ENCODE results near the gene FBRS. TPM values are rescaled to one million over a fixed set of nuclear protein-coding genes. Genes with fewer than 3 reads are reported as not detected.

The FBRS gene
- total RNA-seq, 4 donors from 2014 or later = 26.2 to 46.8 (median 31.7) TPM

- DNase-seq (ENCODE audit: low spot score in 2 of 2) = no peak
- no peak overlapping the region for H3K4me3 ChIP-seq
- H3K27me3 ChIP-seq = no peaks in the 10 kb centered on the region
- no peak overlapping the region for H3K27ac ChIP-seq
- TF ChIP-seq POLR2A (IDR thresholded peaks at IDR 0.05) (no peak), CTCF (IDR thresholded peaks at IDR 0.05) (no peak), EP300 (IDR thresholded peaks at IDR 0.05) (no peak)
- H3K4me1 ChIP-seq = no peaks in the 10 kb centered on the region
- no peaks in the 10 kb centered on the region for H3K9me3 ChIP-seq
- 67 to 77% methylated on average over 4 of the region's 4 CpGs for WGBS, 2 donors
- no peaks in the 10 kb centered on the region for H3K36me3 ChIP-seq
These were observed 39.0 kb upstream of the FBRS start for GRCh38 chr16:30619202-30619601.

GRCh38 chr16:30619638-30620037 is 38.6 kb upstream of the FBRS start:
- H3K27ac ChIP-seq = no peak overlapping the region
- no peaks in the 10 kb centered on the region for H3K36me3 ChIP-seq
- TF ChIP-seq CTCF (IDR thresholded peaks at IDR 0.05) (no peak), POLR2A (IDR thresholded peaks at IDR 0.05) (no peak), EP300 (IDR thresholded peaks at IDR 0.05) (no peak)
- 70 to 80% methylated on average over 5 of the region's 5 CpGs for WGBS, 2 donors
- no peak overlapping the region for H3K4me3 ChIP-seq
- no peak for DNase-seq (ENCODE audit: low spot score in 2 of 2)
- H3K4me1 ChIP-seq = no peaks in the 10 kb centered on the region
- no peaks in the 10 kb centered on the region for H3K27me3 ChIP-seq
- H3K9me3 ChIP-seq = no peaks in the 10 kb centered on the region

GRCh38 chr16:30620169-30620568 is 38.1 kb upstream of the FBRS start:
- no peaks in the 10 kb centered on the region for H3K27me3 ChIP-seq
- DNase-seq (ENCODE audit: low spot score in 2 of 2) = no peak
- no peak overlapping the region for H3K4me3 ChIP-seq
- TF ChIP-seq CTCF (IDR thresholded peaks at IDR 0.05) (no peak), POLR2A (IDR thresholded peaks at IDR 0.05) (no peak)
- no peaks in the 10 kb centered on the region for H3K36me3 ChIP-seq
- H3K9me3 ChIP-seq = no peaks in the 10 kb centered on the region
- 35 to 53% methylated on average over 3 of the region's 3 CpGs for WGBS, 2 donors
- no peaks in the 10 kb centered on the region for H3K4me1 ChIP-seq
- no peak overlapping the region for H3K27ac ChIP-seq

- H3K4me3 ChIP-seq = no peak overlapping the region
- H3K27me3 ChIP-seq = no peaks in the 10 kb centered on the region
- no peak for TF ChIP-seq POLR2A (IDR thresholded peaks at IDR 0.05)
- TF ChIP-seq EP300 (IDR thresholded peaks at IDR 0.05) = no peak
- no peak for TF ChIP-seq CTCF (IDR thresholded peaks at IDR 0.05)
- H3K4me1 ChIP-seq = no peaks in the 10 kb centered on the region
- H3K27ac ChIP-seq = no peak overlapping the region
- H3K9me3 ChIP-seq = no peaks in the 10 kb centered on the region
- DNase-seq (ENCODE audit: low spot score in 2 of 2) = no peak
- WGBS, 2 donors = 57 to 65% methylated on average over 5 of the region's 5 CpGs
- no peaks in the 10 kb centered on the region for H3K36me3 ChIP-seq
These were observed 36.5 kb upstream of the FBRS start for GRCh38 chr16:30621765-30622164.

DNA sequence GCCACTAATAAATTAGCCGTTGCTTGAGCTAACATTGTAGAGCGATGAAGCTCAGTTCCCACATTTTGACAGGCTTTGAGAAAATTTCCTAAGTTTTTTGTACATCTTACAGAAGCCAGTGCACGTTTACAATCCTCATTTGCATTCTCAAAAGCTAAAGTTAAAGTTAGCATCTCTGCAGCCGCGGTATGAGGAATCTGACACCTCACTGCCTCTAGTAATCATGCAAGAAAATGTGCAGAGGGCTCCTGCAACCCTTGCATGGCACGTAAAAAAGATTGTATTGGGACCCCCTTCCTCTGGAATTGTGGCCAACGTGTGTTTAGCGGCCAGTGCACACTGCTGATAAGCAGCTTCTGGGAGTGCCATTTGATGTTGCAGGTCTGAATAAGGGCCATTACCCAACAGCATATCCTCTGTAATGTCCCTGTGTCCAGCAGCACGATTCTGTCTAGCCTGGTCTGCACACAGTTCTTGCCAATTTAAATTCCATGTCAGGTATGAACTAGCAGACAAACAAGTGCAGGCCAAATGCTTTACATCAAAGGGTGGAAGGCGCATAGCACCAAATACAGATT is 35.7 kb upstream of the FBRS start:
- WGBS, 2 donors = 52 to 60% methylated on average over 10 of the region's 10 CpGs

More for the DNA sequence above, 35.7 kb upstream of the FBRS start:
- H3K36me3 ChIP-seq = no peaks in the 10 kb centered on the region
- H3K9me3 ChIP-seq = no peaks in the 10 kb centered on the region
- H3K4me1 ChIP-seq = no peaks in the 10 kb centered on the region
- no peak overlapping the region for H3K4me3 ChIP-seq
- TF ChIP-seq EP300 (IDR thresholded peaks at IDR 0.05) (no peak), CTCF (IDR thresholded peaks at IDR 0.05) (no peak), POLR2A (IDR thresholded peaks at IDR 0.05) (no peak)
- no peaks in the 10 kb centered on the region for H3K27me3 ChIP-seq
- no peak overlapping the region for H3K27ac ChIP-seq
- DNase-seq (ENCODE audit: low spot score in 2 of 2) = no peak
